GM23338 (cell line): ENCODE measurements around the gene ENC1. TPM values are rescaled to one million over a fixed set of nuclear protein-coding genes. Genes with fewer than 3 reads are reported as not detected.

Source experiments
- ATAC-seq: fragments of 200-7000 bp; cut with Tn5 transposase; 3 replicates; pipeline ENCODE4 v1.9.1; 2020
- DNase-seq: peaks from one replicate; pipeline ENCODE4 v3.0.0-alpha.2; 2015; ENCODE audit warnings: low spot score
- H2AFZ ChIP-seq: fragments of 200-600 bp; sonication (generic); 2 replicates; pipeline ENCODE4 v1.8.0; 2016; ENCODE audit warnings: antibody characterized with exemption, mild to moderate bottlenecking, moderate library complexity
- H3F3A ChIP-seq: fragments of 200-600 bp; sonication (generic); replicated peaks from 2 replicates; pipeline ENCODE4 v1.8.0; 2017; ENCODE audit warnings: antibody characterized with exemption, mixed run types, low read depth
- H3K27ac ChIP-seq: fragments of 200-600 bp; sonication (generic); 2 replicates; pipeline ENCODE4 v1.6.1; 2016; ENCODE audit warnings: low read depth
- H3K27me3 ChIP-seq: fragments of 200-600 bp; sonication (generic); 2 replicates; pipeline ENCODE4 v1.8.0; 2016; ENCODE audit warnings: mild to moderate bottlenecking, mixed run types, moderate library complexity; ENCODE audit not compliant: insufficient read depth
- H3K36me3 ChIP-seq: fragments of 200-600 bp; sonication (generic); 2 replicates; pipeline ENCODE4 v1.8.0; 2016; ENCODE audit warnings: mild to moderate bottlenecking; ENCODE audit not compliant: insufficient read depth
- H3K4me1 ChIP-seq: fragments of 200-600 bp; sonication (generic); 2 replicates; pipeline ENCODE4 v1.8.0; 2016; ENCODE audit warnings: mild to moderate bottlenecking, moderate library complexity; ENCODE audit not compliant: insufficient read depth
- H3K4me2 ChIP-seq: fragments of 200-600 bp; sonication (generic); 2 replicates; pipeline ENCODE4 v1.7.1; 2017; ENCODE audit warnings: mixed run types
- H3K4me3 ChIP-seq: fragments of 200-600 bp; sonication (generic); 2 replicates; pipeline ENCODE4 v1.6.1; 2016; ENCODE audit warnings: mixed run types
- H3K79me2 ChIP-seq: fragments of 200-600 bp; sonication (generic); replicated peaks from 2 replicates; pipeline ENCODE4 v1.8.0; 2017; ENCODE audit warnings: mild to moderate bottlenecking; ENCODE audit not compliant: insufficient read depth
- H3K9me2 ChIP-seq: fragments of 200-600 bp; sonication (generic); 2 replicates; pipeline ENCODE4 v1.8.0; 2017; ENCODE audit not compliant: insufficient read depth
- H4K20me1 ChIP-seq: fragments of 200-600 bp; sonication (generic); replicated peaks from 2 replicates; pipeline ENCODE4 v1.8.0; 2017; ENCODE audit warnings: mild to moderate bottlenecking; ENCODE audit not compliant: insufficient read depth
- H3K27ac Mint-ChIP-seq: 2 replicates; pipeline ENCODE4 v1.8.0; 2020; ENCODE audit warnings: inconsistent platforms, mild to moderate bottlenecking, moderate library complexity, mixed read lengths
- H3K27me3 Mint-ChIP-seq: 3 replicates; pipeline ENCODE4 v1.8.0; 2022; ENCODE audit warnings: low read depth, mild to moderate bottlenecking, moderate library complexity, mixed read lengths, inconsistent platforms; ENCODE audit not compliant: insufficient read depth, poor library complexity
- H3K36me3 Mint-ChIP-seq: 3 replicates; pipeline ENCODE4 v1.8.0; 2021; ENCODE audit warnings: low read depth, mild to moderate bottlenecking, inconsistent platforms, moderate library complexity, mixed read lengths
- H3K4me1 Mint-ChIP-seq: 3 replicates; pipeline ENCODE4 v1.8.0; 2020; ENCODE audit warnings: mild to moderate bottlenecking, inconsistent platforms, mixed read lengths
- H3K4me3 Mint-ChIP-seq: 3 replicates; pipeline ENCODE4 v1.8.0; 2021; ENCODE audit warnings: moderate library complexity, mild to moderate bottlenecking, inconsistent platforms, mixed read lengths
- H3K9me3 Mint-ChIP-seq: 3 replicates; pipeline ENCODE4 v1.8.0; 2020; ENCODE audit warnings: moderate library complexity, mild to moderate bottlenecking, inconsistent platforms, mixed read lengths
- CREB1 ChIP-seq: fragments of 250-450 bp; sonication (Bioruptor Pico); IDR thresholded peaks from 2 replicates; pipeline ENCODE4 v1.5.0; 2020; ENCODE audit warnings: low read depth, mild to moderate bottlenecking, moderate library complexity
- CTCF ChIP-seq, 2 experiments: fragments of 200-600 bp in 1 of 2; sonication (generic) in 1 of 2; conservative IDR thresholded peaks; 2 replicates each; pipeline versions ENCODE4 v1.5.1 to v1.6.1; 2016 to 2017; ENCODE audit warnings: antibody characterized with exemption in 2 of 2, low read depth in 2 of 2, mild to moderate bottlenecking in 2 of 2, moderate library complexity in 1 of 2
- ETS1 ChIP-seq: IDR thresholded peaks from 2 replicates; pipeline ENCODE4 v1.6.1; 2016; ENCODE audit warnings: antibody characterized with exemption
- EZH2 ChIP-seq: fragments of 200-600 bp; sonication (generic); IDR thresholded peaks from one replicate; pipeline ENCODE4 v1.8.0; 2017; ENCODE audit warnings: antibody characterized with exemption, mild to moderate bottlenecking, low read depth; ENCODE audit not compliant: unreplicated experiment
- EZH2phosphoT487 ChIP-seq: fragments of 200-600 bp; sonication (generic); IDR thresholded peaks from one replicate; pipeline ENCODE4 v1.8.1; 2018; ENCODE audit warnings: antibody characterized with exemption; ENCODE audit not compliant: unreplicated experiment
- JUNB ChIP-seq: IDR thresholded peaks from one replicate; pipeline ENCODE4 v1.6.1; 2016; ENCODE audit warnings: antibody characterized with exemption; ENCODE audit not compliant: unreplicated experiment
- NANOG ChIP-seq: IDR thresholded peaks from 2 replicates; pipeline ENCODE4 v1.6.1; 2016; ENCODE audit warnings: antibody characterized with exemption, borderline replicate concordance
- POLR2AphosphoS5 ChIP-seq: IDR thresholded peaks from 2 replicates; pipeline ENCODE4 v1.6.1; 2016; ENCODE audit warnings: antibody characterized with exemption, low read depth
- STAT1 ChIP-seq: IDR thresholded peaks from one replicate; pipeline ENCODE4 v1.6.1; 2016; ENCODE audit warnings: antibody characterized with exemption; ENCODE audit not compliant: unreplicated experiment
- ZNF114 ChIP-seq: fragments of 250-450 bp; sonication (Bioruptor Pico); IDR thresholded peaks from 2 replicates; pipeline ENCODE4 v1.5.0; 2020; ENCODE audit warnings: mild to moderate bottlenecking, moderate library complexity
- ZNF331 ChIP-seq: fragments of 250-450 bp; sonication (Bioruptor Pico); IDR thresholded peaks from 2 replicates; pipeline ENCODE4 v1.5.0; 2020; ENCODE audit warnings: low read depth, mild to moderate bottlenecking, moderate library complexity
- polyA plus RNA-seq: library from polyadenylated mRNA; unstranded; fragments of >200 nt; fragmentation: Nextera tagmentation; extraction: Ambion mirVana; gene quantifications from 2 replicates; pipeline ENCODE4 v1.2.1, GENCODE V29; 2016
- total RNA-seq: library from RNA; depleted of rRNA; stranded (reverse); fragments of >200 nt; shearing (Covaris generic); gene quantifications from 2 replicates; pipeline ENCODE4 v1.2.3, GENCODE V29; 2014
- TF ChIP-seq, protein P1 (sequence below): fragments of 250-450 bp; sonication (Bioruptor Pico); IDR thresholded peaks from 2 replicates; pipeline ENCODE4 v1.5.0; 2020; ENCODE audit warnings: mild to moderate bottlenecking, moderate library complexity
- TF ChIP-seq, protein P2 (sequence below): IDR thresholded peaks from one replicate; pipeline ENCODE4 v1.6.1; 2018; ENCODE audit warnings: antibody characterized with exemption; ENCODE audit not compliant: unreplicated experiment

ENC1 gene
- total and polyA plus RNA-seq, 2 experiments from 2014 or later: 8.2 to 27.9 TPM

GRCh38 chr5:74603376-74603775, 37.2 kb downstream of the ENC1 start:
- Histone ChIP-seq H3K79me2 (no peaks in the 10 kb centered on the region), H3F3A (no peaks in the 10 kb centered on the region), H3K27ac (no peak overlapping the region), H3K27me3 (no peaks in the 10 kb centered on the region), H4K20me1 (no peaks in the 10 kb centered on the region), H3K9me2 (no peaks in the 10 kb centered on the region), H2AFZ (no peak overlapping the region), H3K4me1 (no peaks in the 10 kb centered on the region), H3K4me3 (no peak overlapping the region), H3K36me3 (no peaks in the 10 kb centered on the region), H3K4me2 (no peak overlapping the region)
- no peak for DNase-seq
- Mint-ChIP-seq H3K36me3 (no peaks in the 10 kb centered on the region), H3K9me3 (no peaks in the 10 kb centered on the region), H3K27me3 (peaks cover under 1% of the 10 kb centered on the region), H3K4me3 (no peak overlapping the region), H3K4me1 (no peaks in the 10 kb centered on the region), H3K27ac (no peak overlapping the region)
- TF ChIP-seq EZH2: no peak
- TF ChIP-seq STAT1: no peak
- TF ChIP-seq POLR2AphosphoS5: no peak
- TF ChIP-seq CTCF (conservative IDR thresholded peaks at IDR 0.05; ENCODE audit: low read depth in 2 of 2): no peak
- TF ChIP-seq CREB1 (CRISPR knock-in tag): no peak
- no peak for TF ChIP-seq ZNF114 (CRISPR knock-in tag)
- no peak for TF ChIP-seq NANOG
- TF ChIP-seq JUNB: no peak
- no peak for TF ChIP-seq ETS1
- TF ChIP-seq, protein P1, sequence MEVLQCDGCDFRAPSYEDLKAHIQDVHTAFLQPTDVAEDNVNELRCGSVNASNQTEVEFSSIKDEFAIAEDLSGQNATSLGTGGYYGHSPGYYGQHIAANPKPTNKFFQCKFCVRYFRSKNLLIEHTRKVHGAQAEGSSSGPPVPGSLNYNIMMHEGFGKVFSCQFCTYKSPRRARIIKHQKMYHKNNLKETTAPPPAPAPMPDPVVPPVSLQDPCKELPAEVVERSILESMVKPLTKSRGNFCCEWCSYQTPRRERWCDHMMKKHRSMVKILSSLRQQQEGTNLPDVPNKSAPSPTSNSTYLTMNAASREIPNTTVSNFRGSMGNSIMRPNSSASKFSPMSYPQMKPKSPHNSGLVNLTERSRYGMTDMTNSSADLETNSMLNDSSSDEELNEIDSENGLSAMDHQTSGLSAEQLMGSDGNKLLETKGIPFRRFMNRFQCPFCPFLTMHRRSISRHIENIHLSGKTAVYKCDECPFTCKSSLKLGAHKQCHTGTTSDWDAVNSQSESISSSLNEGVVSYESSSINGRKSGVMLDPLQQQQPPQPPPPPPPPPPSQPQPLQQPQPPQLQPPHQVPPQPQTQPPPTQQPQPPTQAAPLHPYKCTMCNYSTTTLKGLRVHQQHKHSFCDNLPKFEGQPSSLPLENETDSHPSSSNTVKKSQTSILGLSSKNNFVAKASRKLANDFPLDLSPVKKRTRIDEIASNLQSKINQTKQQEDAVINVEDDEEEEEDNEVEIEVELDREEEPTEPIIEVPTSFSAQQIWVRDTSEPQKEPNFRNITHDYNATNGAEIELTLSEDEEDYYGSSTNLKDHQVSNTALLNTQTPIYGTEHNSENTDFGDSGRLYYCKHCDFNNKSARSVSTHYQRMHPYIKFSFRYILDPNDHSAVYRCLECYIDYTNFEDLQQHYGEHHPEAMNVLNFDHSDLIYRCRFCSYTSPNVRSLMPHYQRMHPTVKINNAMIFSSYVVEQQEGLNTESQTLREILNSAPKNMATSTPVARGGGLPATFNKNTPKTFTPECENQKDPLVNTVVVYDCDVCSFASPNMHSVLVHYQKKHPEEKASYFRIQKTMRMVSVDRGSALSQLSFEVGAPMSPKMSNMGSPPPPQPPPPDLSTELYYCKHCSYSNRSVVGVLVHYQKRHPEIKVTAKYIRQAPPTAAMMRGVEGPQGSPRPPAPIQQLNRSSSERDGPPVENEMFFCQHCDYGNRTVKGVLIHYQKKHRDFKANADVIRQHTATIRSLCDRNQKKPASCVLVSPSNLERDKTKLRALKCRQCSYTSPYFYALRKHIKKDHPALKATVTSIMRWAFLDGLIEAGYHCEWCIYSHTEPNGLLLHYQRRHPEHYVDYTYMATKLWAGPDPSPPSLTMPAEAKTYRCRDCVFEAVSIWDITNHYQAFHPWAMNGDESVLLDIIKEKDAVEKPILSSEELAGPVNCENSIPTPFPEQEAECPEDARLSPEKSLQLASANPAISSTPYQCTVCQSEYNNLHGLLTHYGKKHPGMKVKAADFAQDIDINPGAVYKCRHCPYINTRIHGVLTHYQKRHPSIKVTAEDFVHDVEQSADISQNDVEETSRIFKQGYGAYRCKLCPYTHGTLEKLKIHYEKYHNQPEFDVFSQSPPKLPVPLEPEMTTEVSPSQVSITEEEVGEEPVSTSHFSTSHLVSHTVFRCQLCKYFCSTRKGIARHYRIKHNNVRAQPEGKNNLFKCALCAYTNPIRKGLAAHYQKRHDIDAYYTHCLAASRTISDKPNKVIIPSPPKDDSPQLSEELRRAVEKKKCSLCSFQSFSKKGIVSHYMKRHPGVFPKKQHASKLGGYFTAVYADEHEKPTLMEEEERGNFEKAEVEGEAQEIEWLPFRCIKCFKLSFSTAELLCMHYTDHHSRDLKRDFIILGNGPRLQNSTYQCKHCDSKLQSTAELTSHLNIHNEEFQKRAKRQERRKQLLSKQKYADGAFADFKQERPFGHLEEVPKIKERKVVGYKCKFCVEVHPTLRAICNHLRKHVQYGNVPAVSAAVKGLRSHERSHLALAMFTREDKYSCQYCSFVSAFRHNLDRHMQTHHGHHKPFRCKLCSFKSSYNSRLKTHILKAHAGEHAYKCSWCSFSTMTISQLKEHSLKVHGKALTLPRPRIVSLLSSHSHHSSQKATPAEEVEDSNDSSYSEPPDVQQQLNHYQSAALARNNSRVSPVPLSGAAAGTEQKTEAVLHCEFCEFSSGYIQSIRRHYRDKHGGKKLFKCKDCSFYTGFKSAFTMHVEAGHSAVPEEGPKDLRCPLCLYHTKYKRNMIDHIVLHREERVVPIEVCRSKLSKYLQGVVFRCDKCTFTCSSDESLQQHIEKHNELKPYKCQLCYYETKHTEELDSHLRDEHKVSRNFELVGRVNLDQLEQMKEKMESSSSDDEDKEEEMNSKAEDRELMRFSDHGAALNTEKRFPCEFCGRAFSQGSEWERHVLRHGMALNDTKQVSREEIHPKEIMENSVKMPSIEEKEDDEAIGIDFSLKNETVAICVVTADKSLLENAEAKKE: no peak
- no peak for TF ChIP-seq ZNF331 (CRISPR knock-in tag)
- TF ChIP-seq EZH2phosphoT487: no peak
- TF ChIP-seq, protein P2, sequence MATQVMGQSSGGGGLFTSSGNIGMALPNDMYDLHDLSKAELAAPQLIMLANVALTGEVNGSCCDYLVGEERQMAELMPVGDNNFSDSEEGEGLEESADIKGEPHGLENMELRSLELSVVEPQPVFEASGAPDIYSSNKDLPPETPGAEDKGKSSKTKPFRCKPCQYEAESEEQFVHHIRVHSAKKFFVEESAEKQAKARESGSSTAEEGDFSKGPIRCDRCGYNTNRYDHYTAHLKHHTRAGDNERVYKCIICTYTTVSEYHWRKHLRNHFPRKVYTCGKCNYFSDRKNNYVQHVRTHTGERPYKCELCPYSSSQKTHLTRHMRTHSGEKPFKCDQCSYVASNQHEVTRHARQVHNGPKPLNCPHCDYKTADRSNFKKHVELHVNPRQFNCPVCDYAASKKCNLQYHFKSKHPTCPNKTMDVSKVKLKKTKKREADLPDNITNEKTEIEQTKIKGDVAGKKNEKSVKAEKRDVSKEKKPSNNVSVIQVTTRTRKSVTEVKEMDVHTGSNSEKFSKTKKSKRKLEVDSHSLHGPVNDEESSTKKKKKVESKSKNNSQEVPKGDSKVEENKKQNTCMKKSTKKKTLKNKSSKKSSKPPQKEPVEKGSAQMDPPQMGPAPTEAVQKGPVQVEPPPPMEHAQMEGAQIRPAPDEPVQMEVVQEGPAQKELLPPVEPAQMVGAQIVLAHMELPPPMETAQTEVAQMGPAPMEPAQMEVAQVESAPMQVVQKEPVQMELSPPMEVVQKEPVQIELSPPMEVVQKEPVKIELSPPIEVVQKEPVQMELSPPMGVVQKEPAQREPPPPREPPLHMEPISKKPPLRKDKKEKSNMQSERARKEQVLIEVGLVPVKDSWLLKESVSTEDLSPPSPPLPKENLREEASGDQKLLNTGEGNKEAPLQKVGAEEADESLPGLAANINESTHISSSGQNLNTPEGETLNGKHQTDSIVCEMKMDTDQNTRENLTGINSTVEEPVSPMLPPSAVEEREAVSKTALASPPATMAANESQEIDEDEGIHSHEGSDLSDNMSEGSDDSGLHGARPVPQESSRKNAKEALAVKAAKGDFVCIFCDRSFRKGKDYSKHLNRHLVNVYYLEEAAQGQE: no peak
- no peak for ATAC-seq
